ENCODE data around the gene GAA. TPM values are rescaled to one million over a fixed set of nuclear protein-coding genes. Genes with fewer than 3 reads are reported as not detected.
A peak's percentile ranks its signal among the peaks of the same experiment; 100 is the strongest.

Gene GAA
- total RNA-seq, 1 experiment from 2014 or later, result 30.3 TPM

DNA sequence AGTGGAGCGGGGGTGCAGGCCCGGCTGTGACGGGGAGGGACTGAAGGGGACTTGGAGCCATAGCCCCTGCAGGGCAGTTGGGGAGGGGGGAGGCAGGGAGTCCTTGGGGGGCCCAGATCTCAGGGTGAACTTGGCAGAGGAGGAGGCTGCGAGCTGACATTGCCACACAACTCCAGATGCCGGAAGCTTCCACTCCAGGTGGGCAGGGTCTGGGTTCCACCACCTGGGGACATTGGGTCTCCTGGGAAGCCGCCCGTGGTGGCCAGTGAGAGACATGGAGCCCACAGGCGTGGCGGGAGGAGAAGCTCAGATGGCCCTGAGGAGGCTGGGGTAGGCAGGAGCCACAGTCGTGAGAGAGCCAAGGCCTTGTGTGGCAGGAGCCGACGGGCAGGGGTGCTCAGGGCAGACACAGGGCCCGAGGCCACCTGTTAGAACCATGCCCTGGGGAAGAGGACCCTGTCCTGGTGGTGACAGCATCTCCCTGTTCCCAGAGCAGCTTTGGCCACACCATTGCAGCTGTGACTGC is 18.2 kb upstream of the GAA start:
- Histone ChIP-seq H3K79me1 (ENCODE audit: insufficient read depth, low read depth, low read length, poor library complexity, severe bottlenecking) (no peaks in the 10 kb centered on the region), H2BK120ac (ENCODE audit: low read depth, low read length, poor library complexity, severe bottlenecking) (no peak overlapping the region), H3K9me3 (ENCODE audit: control insufficient read depth, low read depth, low read length) (no peaks in the 10 kb centered on the region), H2BK15ac (ENCODE audit: low read depth, low read length) (no peak overlapping the region), H3K4me1 (ENCODE audit: insufficient read depth, low read length) (no peaks in the 10 kb centered on the region), H3K27ac (ENCODE audit: insufficient read length, low read depth, low read length) (no peak overlapping the region), H3K9ac (ENCODE audit: extremely low read depth, insufficient read length, low read length) (no peak overlapping the region), H3K79me2 (ENCODE audit: insufficient read depth, low read length) (no peaks in the 10 kb centered on the region), H3K56ac (ENCODE audit: insufficient read length, low read depth, low read length) (no peak overlapping the region), H3T11ph (ENCODE audit: low read length) (no peak overlapping the region), H3K14ac (ENCODE audit: insufficient read depth, low read length) (no peak overlapping the region), H4K5ac (ENCODE audit: insufficient read length, low read depth, low read length) (no peak overlapping the region), H4K8ac (replicated peaks; ENCODE audit: insufficient read length, low read depth, low read length) (no peak overlapping the region), H2BK20ac (ENCODE audit: low read depth, low read length, poor library complexity, severe bottlenecking) (no peak overlapping the region), H3K27me3 (ENCODE audit: insufficient read depth, low read length) (no peaks in the 10 kb centered on the region), H2AK5ac (ENCODE audit: insufficient read length, low read length) (no peak overlapping the region), H4K91ac (ENCODE audit: insufficient read length, low read depth, low read length) (no peak overlapping the region), H3K23me2 (ENCODE audit: insufficient read length, low read depth, low read length, poor library complexity, severe bottlenecking) (no peaks in the 10 kb centered on the region), H3K23ac (ENCODE audit: insufficient read length, low read depth, low read length) (no peak overlapping the region), H3K4me2 (ENCODE audit: insufficient read depth, insufficient read length, low read length) (no peak overlapping the region), H2BK12ac (ENCODE audit: insufficient read length, low read depth, low read length) (no peak overlapping the region), H3K4ac (ENCODE audit: low read depth, low read length) (no peak overlapping the region), H2AFZ (ENCODE audit: low read length) (no peak overlapping the region), H3K18ac (ENCODE audit: insufficient read length, low read depth, low read length) (no peak overlapping the region), H4K20me1 (ENCODE audit: control insufficient read depth, insufficient read depth, insufficient read length) (no peaks in the 10 kb centered on the region), H2BK5ac (ENCODE audit: insufficient read length, low read length) (no peak overlapping the region)
- H3K4me1 Mint-ChIP-seq, result peaks cover 11 to 13% of the 10 kb centered on the region in 2 experiments
- no CpG with 5 or more reads among the region's 13 CpGs for WGBS (ENCODE audit: extremely low coverage, insufficient read length, low lambda C conversion rate)
- no peak for DNase-seq
- 0 out of 7 replicates have a peak, but pooled peaks cover 0 to 3% (median 0%) of the 10 kb centered on the region in 3 experiments for H3K36me3 Mint-ChIP-seq (ENCODE audit: insufficient read depth in 1 of 3, low read depth in 3 of 3)
- peak overlapping the region in 1 of 3 experiments; percentile 37; a peak in 1 of 7 replicates for H3K27ac Mint-ChIP-seq
- TF ChIP-seq, protein P1, sequence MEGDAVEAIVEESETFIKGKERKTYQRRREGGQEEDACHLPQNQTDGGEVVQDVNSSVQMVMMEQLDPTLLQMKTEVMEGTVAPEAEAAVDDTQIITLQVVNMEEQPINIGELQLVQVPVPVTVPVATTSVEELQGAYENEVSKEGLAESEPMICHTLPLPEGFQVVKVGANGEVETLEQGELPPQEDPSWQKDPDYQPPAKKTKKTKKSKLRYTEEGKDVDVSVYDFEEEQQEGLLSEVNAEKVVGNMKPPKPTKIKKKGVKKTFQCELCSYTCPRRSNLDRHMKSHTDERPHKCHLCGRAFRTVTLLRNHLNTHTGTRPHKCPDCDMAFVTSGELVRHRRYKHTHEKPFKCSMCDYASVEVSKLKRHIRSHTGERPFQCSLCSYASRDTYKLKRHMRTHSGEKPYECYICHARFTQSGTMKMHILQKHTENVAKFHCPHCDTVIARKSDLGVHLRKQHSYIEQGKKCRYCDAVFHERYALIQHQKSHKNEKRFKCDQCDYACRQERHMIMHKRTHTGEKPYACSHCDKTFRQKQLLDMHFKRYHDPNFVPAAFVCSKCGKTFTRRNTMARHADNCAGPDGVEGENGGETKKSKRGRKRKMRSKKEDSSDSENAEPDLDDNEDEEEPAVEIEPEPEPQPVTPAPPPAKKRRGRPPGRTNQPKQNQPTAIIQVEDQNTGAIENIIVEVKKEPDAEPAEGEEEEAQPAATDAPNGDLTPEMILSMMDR (conservative IDR thresholded peaks at IDR 0.05), result no peak
- no peak overlapping the region for H3K4me3 Mint-ChIP-seq
- H3K9me3 Mint-ChIP-seq, result no peaks in the 10 kb centered on the region
- peaks cover 6% of the 10 kb centered on the region for H3K27me3 Mint-ChIP-seq (ENCODE audit: low read depth)

Data from H9 (cell line).